HCT116 (cell line): Measurements from ENCODE around the gene ALDH9A1.
"Not testable (repeated sequence)": the region's sequence is repeated elsewhere in the genome, so short reads cannot be mapped to it uniquely, and the experiment has no call there.

Experiments
- CBX3 ChIP-seq: IDR thresholded peaks from 2 replicates; pipeline ENCODE4 v1.6.1; 2012; ENCODE audit warnings: low read depth
- CEBPB ChIP-seq: IDR thresholded peaks from 2 replicates; pipeline ENCODE4 v1.6.1; 2012; ENCODE audit warnings: low read depth
- EGR1 ChIP-seq: IDR thresholded peaks from 2 replicates; pipeline ENCODE4 v1.6.1; 2012; ENCODE audit warnings: low read depth
- EZH2 ChIP-seq: fragments of 200-600 bp; sonication (generic); IDR thresholded peaks from 2 replicates; pipeline ENCODE4 v1.6.1; 2017; ENCODE audit warnings: antibody characterized with exemption, mixed run types
- EZH2phosphoT487 ChIP-seq: fragments of 200-600 bp; IDR thresholded peaks from 2 replicates; pipeline ENCODE4 v1.6.1; 2018; ENCODE audit warnings: antibody characterized with exemption, borderline replicate concordance
- FOSL1 ChIP-seq: IDR thresholded peaks from 2 replicates; pipeline ENCODE4 v1.6.1; 2012; ENCODE audit warnings: low read depth
- POLR2A ChIP-seq: IDR thresholded peaks from 2 replicates; pipeline ENCODE4 v1.7.0; 2011; ENCODE audit warnings: borderline replicate concordance; ENCODE audit not compliant: insufficient read depth, insufficient read length; ENCODE audit errors: extremely low read depth
- POLR2AphosphoS5 ChIP-seq: IDR thresholded peaks from 2 replicates; pipeline ENCODE4 v1.6.1; 2011; ENCODE audit warnings: mild to moderate bottlenecking, low read depth, low read length, moderate library complexity
- SRF ChIP-seq: IDR thresholded peaks from 2 replicates; pipeline ENCODE4 v1.6.1; 2012; ENCODE audit warnings: low read depth
- TCF7L2 ChIP-seq: IDR thresholded peaks from 2 replicates; pipeline ENCODE4 v1.7.0; 2011; ENCODE audit warnings: borderline replicate concordance, inconsistent platforms; ENCODE audit not compliant: insufficient read depth, insufficient read length; ENCODE audit errors: extremely low read depth
- YY1 ChIP-seq: IDR thresholded peaks from 2 replicates; pipeline ENCODE4 v1.6.1; 2011; ENCODE audit warnings: low read length, low read depth, moderate library complexity, mild to moderate bottlenecking; ENCODE audit not compliant: insufficient replicate concordance; ENCODE audit errors: extremely low read depth
- TF ChIP-seq, protein P1 (sequence below), 3 experiments: fragments of 200-600 bp in 1 of 3; sonication (generic) in 1 of 3; IDR thresholded peaks in 2 of 3; conservative IDR thresholded peaks in 1 of 3; 2 replicates each; pipeline ENCODE4 v1.5.1; 2012 to 2017; ENCODE audit warnings: low read depth in 2 of 3, low read length in 2 of 3, antibody characterized with exemption in 1 of 3, borderline replicate concordance in 1 of 3, control low read depth in 1 of 3, mild to moderate bottlenecking in 1 of 3, mixed read lengths in 1 of 3, mixed run types in 1 of 3, moderate library complexity in 1 of 3; ENCODE audit not compliant: insufficient read depth in 1 of 3
- TF ChIP-seq, protein P2 (sequence below): IDR thresholded peaks from 2 replicates; pipeline ENCODE4 v1.6.1; 2012

DNA sequence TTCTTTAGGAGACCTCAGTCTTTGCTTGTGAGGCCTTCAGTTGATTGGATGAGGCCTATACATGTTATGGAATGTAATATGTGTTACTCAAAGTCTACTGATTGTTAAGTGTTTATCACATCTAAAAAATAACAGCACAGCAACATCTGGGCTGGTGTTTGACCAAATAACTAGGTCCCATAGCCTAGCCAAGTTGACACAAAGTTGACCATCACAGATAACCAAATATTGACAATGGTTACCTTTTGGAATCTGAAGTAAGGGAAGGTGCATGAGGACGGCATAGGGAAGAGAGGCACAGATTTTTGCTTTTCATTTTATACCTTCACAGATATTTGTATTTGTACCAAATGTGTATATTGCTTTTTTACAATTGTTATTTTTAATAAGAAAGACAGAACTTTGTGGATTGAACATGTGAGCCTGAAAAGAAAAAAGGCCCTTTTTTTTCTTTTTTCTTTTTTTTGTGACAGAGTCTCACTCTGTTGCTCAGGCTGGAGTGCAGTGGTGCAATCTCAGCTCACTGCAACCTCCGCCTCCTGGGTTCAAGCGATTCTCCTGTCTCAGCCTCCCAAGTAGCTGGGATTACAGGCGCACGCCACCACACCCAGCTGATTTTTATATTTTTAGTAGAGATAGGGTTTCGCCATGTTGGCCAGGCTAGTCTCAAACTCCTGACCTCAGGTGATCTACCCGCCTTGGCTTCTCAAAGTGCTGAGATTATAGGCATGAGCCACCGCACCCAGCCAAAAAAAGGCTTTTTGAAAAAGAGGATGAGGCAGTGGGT, 18.1 kb upstream of the ALDH9A1 start:
- TF ChIP-seq YY1, POLR2AphosphoS5, EZH2, FOSL1, POLR2A, TCF7L2, EZH2phosphoT487, CEBPB, EGR1, SRF, CBX3: not testable (repeated sequence)
- TF ChIP-seq, protein P1, sequence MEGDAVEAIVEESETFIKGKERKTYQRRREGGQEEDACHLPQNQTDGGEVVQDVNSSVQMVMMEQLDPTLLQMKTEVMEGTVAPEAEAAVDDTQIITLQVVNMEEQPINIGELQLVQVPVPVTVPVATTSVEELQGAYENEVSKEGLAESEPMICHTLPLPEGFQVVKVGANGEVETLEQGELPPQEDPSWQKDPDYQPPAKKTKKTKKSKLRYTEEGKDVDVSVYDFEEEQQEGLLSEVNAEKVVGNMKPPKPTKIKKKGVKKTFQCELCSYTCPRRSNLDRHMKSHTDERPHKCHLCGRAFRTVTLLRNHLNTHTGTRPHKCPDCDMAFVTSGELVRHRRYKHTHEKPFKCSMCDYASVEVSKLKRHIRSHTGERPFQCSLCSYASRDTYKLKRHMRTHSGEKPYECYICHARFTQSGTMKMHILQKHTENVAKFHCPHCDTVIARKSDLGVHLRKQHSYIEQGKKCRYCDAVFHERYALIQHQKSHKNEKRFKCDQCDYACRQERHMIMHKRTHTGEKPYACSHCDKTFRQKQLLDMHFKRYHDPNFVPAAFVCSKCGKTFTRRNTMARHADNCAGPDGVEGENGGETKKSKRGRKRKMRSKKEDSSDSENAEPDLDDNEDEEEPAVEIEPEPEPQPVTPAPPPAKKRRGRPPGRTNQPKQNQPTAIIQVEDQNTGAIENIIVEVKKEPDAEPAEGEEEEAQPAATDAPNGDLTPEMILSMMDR (IDR thresholded peaks at IDR 0.05 in 2 of 3, conservative IDR thresholded peaks at IDR 0.05 in 1 of 3; ENCODE audit: borderline replicate concordance in 1 of 3, insufficient read depth in 1 of 3, low read depth in 2 of 3, low read length in 2 of 3) = not testable (repeated sequence)
- TF ChIP-seq, protein P2, sequence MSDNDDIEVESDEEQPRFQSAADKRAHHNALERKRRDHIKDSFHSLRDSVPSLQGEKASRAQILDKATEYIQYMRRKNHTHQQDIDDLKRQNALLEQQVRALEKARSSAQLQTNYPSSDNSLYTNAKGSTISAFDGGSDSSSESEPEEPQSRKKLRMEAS = not testable (repeated sequence)
